Measurements from ENCODE around the gene TM2D3. TPM values are rescaled to one million over a fixed set of nuclear protein-coding genes. Genes with fewer than 3 reads are reported as not detected.
A peak's percentile ranks its signal among the peaks of the same experiment; 100 is the strongest.
"Not testable (repeated sequence)": the region's sequence is repeated elsewhere in the genome, so short reads cannot be mapped to it uniquely, and the experiment has no call there.

The TM2D3 gene
- total RNA-seq, 1 donor from 2014 or later = 49.6 TPM

GRCh38 chr15:101626729-101627128, 25.5 kb downstream of the TM2D3 start:
- not testable (repeated sequence) for H3K4me3 ChIP-seq (ENCODE audit: low read length in 3 of 3); H3K9me3 ChIP-seq (ENCODE audit: control insufficient read depth in 3 of 3, low read length in 3 of 3); H3K27me3 ChIP-seq (ENCODE audit: control insufficient read depth in 3 of 3, insufficient read depth in 3 of 3, low read length in 3 of 3); H3K27ac ChIP-seq (ENCODE audit: low read depth, low read length); H3K36me3 ChIP-seq (ENCODE audit: control insufficient read depth in 3 of 3, insufficient read depth in 3 of 3, low read length in 3 of 3); H3K9ac ChIP-seq (ENCODE audit: low read depth in 1 of 3, low read length in 3 of 3)
- peaks cover 0 to 25% (median 16%) of the 10 kb centered on the region in 3 donors for H3K4me1 ChIP-seq (ENCODE audit: control insufficient read depth in 3 of 3, insufficient read depth in 3 of 3, low read length in 3 of 3)

- Histone ChIP-seq H3K4me3 (ENCODE audit: low read length in 3 of 3) (peak overlapping the region in 2 of 3 donors; percentile 15 to 21), H3K27me3 (ENCODE audit: control insufficient read depth in 3 of 3, insufficient read depth in 3 of 3, low read length in 3 of 3) (no peaks in the 10 kb centered on the region), H3K36me3 (ENCODE audit: control insufficient read depth in 3 of 3, insufficient read depth in 3 of 3, low read length in 3 of 3) (no peaks in the 10 kb centered on the region), H3K9ac (ENCODE audit: low read depth in 1 of 3, low read length in 3 of 3) (peak overlapping the region in 1 of 3 donors; percentile 41), H3K27ac (ENCODE audit: low read depth, low read length) (peak overlapping the region; percentile 54), H3K4me1 (ENCODE audit: control insufficient read depth in 3 of 3, insufficient read depth in 3 of 3, low read length in 3 of 3) (peaks cover 1 to 27% (median 17%) of the 10 kb centered on the region in 3 donors), H3K9me3 (ENCODE audit: control insufficient read depth in 3 of 3, low read length in 3 of 3) (no peaks in the 10 kb centered on the region)
These were observed 26.2 kb downstream of the TM2D3 start for GRCh38 chr15:101625980-101626379.

GRCh38 chr15:101625184-101625583, 27.0 kb downstream of the TM2D3 start:
- Histone ChIP-seq H3K9ac (ENCODE audit: low read depth in 1 of 3, low read length in 3 of 3) (peak overlapping the region in 1 of 3 donors; percentile 43), H3K9me3 (ENCODE audit: control insufficient read depth in 3 of 3, low read length in 3 of 3) (no peaks in the 10 kb centered on the region), H3K36me3 (ENCODE audit: control insufficient read depth in 3 of 3, insufficient read depth in 3 of 3, low read length in 3 of 3) (no peaks in the 10 kb centered on the region), H3K4me3 (ENCODE audit: low read length in 3 of 3) (no peak overlapping the region), H3K4me1 (ENCODE audit: control insufficient read depth in 3 of 3, insufficient read depth in 3 of 3, low read length in 3 of 3) (peaks cover 7 to 30% (median 20%) of the 10 kb centered on the region in 3 donors), H3K27ac (ENCODE audit: low read depth, low read length) (peak overlapping the region; percentile 54), H3K27me3 (ENCODE audit: control insufficient read depth in 3 of 3, insufficient read depth in 3 of 3, low read length in 3 of 3) (no peaks in the 10 kb centered on the region)

- no peaks in the 10 kb centered on the region for H3K27me3 ChIP-seq (ENCODE audit: control insufficient read depth in 3 of 3, insufficient read depth in 3 of 3, low read length in 3 of 3)
- H3K9ac ChIP-seq (ENCODE audit: low read depth in 1 of 3, low read length in 3 of 3) = no peak overlapping the region
- no peak overlapping the region for H3K4me3 ChIP-seq (ENCODE audit: low read length in 3 of 3)
- no peaks in the 10 kb centered on the region for H3K9me3 ChIP-seq (ENCODE audit: control insufficient read depth in 3 of 3, low read length in 3 of 3)
- H3K4me1 ChIP-seq (ENCODE audit: control insufficient read depth in 3 of 3, insufficient read depth in 3 of 3, low read length in 3 of 3) = peaks cover 19 to 45% (median 32%) of the 10 kb centered on the region in 3 donors
- H3K27ac ChIP-seq (ENCODE audit: low read depth, low read length) = no peak overlapping the region
- no peaks in the 10 kb centered on the region for H3K36me3 ChIP-seq (ENCODE audit: control insufficient read depth in 3 of 3, insufficient read depth in 3 of 3, low read length in 3 of 3)
These were observed 28.5 kb downstream of the TM2D3 start for GRCh38 chr15:101623367-101624304.

GRCh38 chr15:101621961-101622360, 30.2 kb downstream of the TM2D3 start:
- Histone ChIP-seq H3K4me1 (ENCODE audit: control insufficient read depth in 3 of 3, insufficient read depth in 3 of 3, low read length in 3 of 3) (peaks cover 35 to 60% (median 38%) of the 10 kb centered on the region in 3 donors), H3K9me3 (ENCODE audit: control insufficient read depth in 3 of 3, low read length in 3 of 3) (no peaks in the 10 kb centered on the region), H3K27me3 (ENCODE audit: control insufficient read depth in 3 of 3, insufficient read depth in 3 of 3, low read length in 3 of 3) (no peaks in the 10 kb centered on the region), H3K4me3 (ENCODE audit: low read length in 3 of 3) (no peak overlapping the region), H3K27ac (ENCODE audit: low read depth, low read length) (no peak overlapping the region), H3K9ac (ENCODE audit: low read depth in 1 of 3, low read length in 3 of 3) (no peak overlapping the region), H3K36me3 (ENCODE audit: control insufficient read depth in 3 of 3, insufficient read depth in 3 of 3, low read length in 3 of 3) (no peaks in the 10 kb centered on the region)

- Histone ChIP-seq H3K27ac (ENCODE audit: low read depth, low read length) (peak overlapping the region; percentile 86), H3K9me3 (ENCODE audit: control insufficient read depth in 3 of 3, low read length in 3 of 3) (no peaks in the 10 kb centered on the region), H3K27me3 (ENCODE audit: control insufficient read depth in 3 of 3, insufficient read depth in 3 of 3, low read length in 3 of 3) (no peaks in the 10 kb centered on the region), H3K4me3 (ENCODE audit: low read length in 3 of 3) (peak overlapping the region; percentile 61 to 63 (median 62)), H3K4me1 (ENCODE audit: control insufficient read depth in 3 of 3, insufficient read depth in 3 of 3, low read length in 3 of 3) (peaks cover 45 to 66% (median 48%) of the 10 kb centered on the region in 3 donors), H3K36me3 (ENCODE audit: control insufficient read depth in 3 of 3, insufficient read depth in 3 of 3, low read length in 3 of 3) (no peaks in the 10 kb centered on the region), H3K9ac (ENCODE audit: low read depth in 1 of 3, low read length in 3 of 3) (peak overlapping the region; percentile 74 to 82 (median 76))
These were observed 31.5 kb downstream of the TM2D3 start for GRCh38 chr15:101620671-101621070.

GRCh38 chr15:101619615-101619865, 32.6 kb downstream of the TM2D3 start:
- peak overlapping the region in 1 of 3 donors; percentile 13 for H3K4me3 ChIP-seq (ENCODE audit: low read length in 3 of 3)
- no peaks in the 10 kb centered on the region for H3K9me3 ChIP-seq (ENCODE audit: control insufficient read depth in 3 of 3, low read length in 3 of 3)
- peaks cover 48 to 66% (median 59%) of the 10 kb centered on the region in 3 donors for H3K4me1 ChIP-seq (ENCODE audit: control insufficient read depth in 3 of 3, insufficient read depth in 3 of 3, low read length in 3 of 3)
- no peaks in the 10 kb centered on the region for H3K27me3 ChIP-seq (ENCODE audit: control insufficient read depth in 3 of 3, insufficient read depth in 3 of 3, low read length in 3 of 3)
- peak overlapping the region; percentile 37 for H3K27ac ChIP-seq (ENCODE audit: low read depth, low read length)
- peak overlapping the region in 1 of 3 donors; percentile 54 for H3K9ac ChIP-seq (ENCODE audit: low read depth in 1 of 3, low read length in 3 of 3)
- no peaks in the 10 kb centered on the region for H3K36me3 ChIP-seq (ENCODE audit: control insufficient read depth in 3 of 3, insufficient read depth in 3 of 3, low read length in 3 of 3)

GRCh38 chr15:101618851-101619614, 33.1 kb downstream of the TM2D3 start:
- Histone ChIP-seq H3K4me3 (ENCODE audit: low read length in 3 of 3) (peak overlapping the region in 1 of 3 donors; percentile 13), H3K9me3 (ENCODE audit: control insufficient read depth in 3 of 3, low read length in 3 of 3) (no peaks in the 10 kb centered on the region), H3K9ac (ENCODE audit: low read depth in 1 of 3, low read length in 3 of 3) (peak overlapping the region; percentile 21 to 54 (median 27)), H3K27ac (ENCODE audit: low read depth, low read length) (peak overlapping the region; percentile 37), H3K4me1 (ENCODE audit: control insufficient read depth in 3 of 3, insufficient read depth in 3 of 3, low read length in 3 of 3) (peaks cover 53 to 66% (median 64%) of the 10 kb centered on the region in 3 donors), H3K27me3 (ENCODE audit: control insufficient read depth in 3 of 3, insufficient read depth in 3 of 3, low read length in 3 of 3) (no peaks in the 10 kb centered on the region), H3K36me3 (ENCODE audit: control insufficient read depth in 3 of 3, insufficient read depth in 3 of 3, low read length in 3 of 3) (no peaks in the 10 kb centered on the region)

GRCh38 chr15:101618076-101618475, 34.1 kb downstream of the TM2D3 start:
- H3K27ac ChIP-seq (ENCODE audit: low read depth, low read length) = peak overlapping the region; percentile 37
- no peak overlapping the region for H3K4me3 ChIP-seq (ENCODE audit: low read length in 3 of 3)
- H3K9me3 ChIP-seq (ENCODE audit: control insufficient read depth in 3 of 3, low read length in 3 of 3) = no peaks in the 10 kb centered on the region
- no peak overlapping the region for H3K9ac ChIP-seq (ENCODE audit: low read depth in 1 of 3, low read length in 3 of 3)
- H3K36me3 ChIP-seq (ENCODE audit: control insufficient read depth in 3 of 3, insufficient read depth in 3 of 3, low read length in 3 of 3) = no peaks in the 10 kb centered on the region
- H3K4me1 ChIP-seq (ENCODE audit: control insufficient read depth in 3 of 3, insufficient read depth in 3 of 3, low read length in 3 of 3) = peaks cover 60 to 74% (median 74%) of the 10 kb centered on the region in 3 donors
- no peaks in the 10 kb centered on the region for H3K27me3 ChIP-seq (ENCODE audit: control insufficient read depth in 3 of 3, insufficient read depth in 3 of 3, low read length in 3 of 3)
